GM18909 (cell line): ENCODE data around the gene RASGRP3.

Experiments used
- ATAC-seq: cut with Tn5 transposase; IDR thresholded peaks from one replicate; pipeline ENCODE4 v1.9.1; 2021; ENCODE audit warnings: mild to moderate bottlenecking; ENCODE audit not compliant: unreplicated experiment, poor library complexity

Gene RASGRP3

GRCh38 chr2:33489835-33490431 is 13.5 kb downstream of the RASGRP3 start:
- no peak for ATAC-seq

- ATAC-seq, result no peak
These were observed 15.1 kb downstream of the RASGRP3 start for GRCh38 chr2:33491441-33492084.

- no peak for ATAC-seq
These were observed 16.1 kb downstream of the RASGRP3 start for GRCh38 chr2:33492399-33493134.

GRCh38 chr2:33494155-33494779 is 17.8 kb downstream of the RASGRP3 start:
- ATAC-seq, result peak; percentile 59

GRCh38 chr2:33494877-33495641 is 18.6 kb downstream of the RASGRP3 start:
- peak; percentile 2 for ATAC-seq

- no peak for ATAC-seq
These were observed 19.2 kb downstream of the RASGRP3 start for GRCh38 chr2:33495683-33496082.

GRCh38 chr2:33496150-33496549 is 19.7 kb downstream of the RASGRP3 start:
- no peak for ATAC-seq

GRCh38 chr2:33496726-33497125 is 20.3 kb downstream of the RASGRP3 start:
- ATAC-seq, result no peak

- ATAC-seq, result peak; percentile 46
These were observed 20.8 kb downstream of the RASGRP3 start for GRCh38 chr2:33497221-33497650.

GRCh38 chr2:33498291-33498956 is 22.0 kb downstream of the RASGRP3 start:
- ATAC-seq, result peak; percentile 31

GRCh38 chr2:33500177-33500576 is 23.7 kb downstream of the RASGRP3 start:
- ATAC-seq, result no peak

GRCh38 chr2:33502025-33502424 is 25.6 kb downstream of the RASGRP3 start:
- no peak for ATAC-seq

- no peak for ATAC-seq
These were observed 26.6 kb downstream of the RASGRP3 start for GRCh38 chr2:33503002-33503401.

- ATAC-seq, result no peak
These were observed 29.5 kb downstream of the RASGRP3 start for GRCh38 chr2:33505966-33506365.

GRCh38 chr2:33509908-33510585 is 33.6 kb downstream of the RASGRP3 start:
- no peak for ATAC-seq

GRCh38 chr2:33510586-33510968 is 34.1 kb downstream of the RASGRP3 start:
- ATAC-seq, result no peak

- ATAC-seq, result no peak
These were observed 34.7 kb downstream of the RASGRP3 start for GRCh38 chr2:33511141-33511540.

GRCh38 chr2:33512112-33512511 is 35.7 kb downstream of the RASGRP3 start:
- no peak for ATAC-seq

- ATAC-seq, result no peak
These were observed 37.0 kb downstream of the RASGRP3 start for GRCh38 chr2:33513480-33513879.
